T-helper 17 cell (primary cell): ENCODE measurements around the gene APP. TPM values are rescaled to one million over a fixed set of nuclear protein-coding genes. Genes with fewer than 3 reads are reported as not detected.

Source experiments
- ATAC-seq: fragments of 150-1000 bp; cut with Tn5 transposase; 2 replicates; pipeline ENCODE4 v1.10.0; 2021; ENCODE audit warnings: mild to moderate bottlenecking, moderate library complexity
- DNase-seq, 3 donors: peaks; one replicate each; pipeline versions ENCODE4 v3.0.0 to v3.0.0-alpha.2; 2020 to 2021
- H3K9me3 ChIP-seq: one replicate; pipeline ENCODE4 v1.7.0; 2013; ENCODE audit warnings: low read length, mild to moderate bottlenecking; ENCODE audit not compliant: control insufficient read depth, poor library complexity, severe bottlenecking
- H3K27ac Mint-ChIP-seq: one replicate; pipeline ENCODE4 v1.8.0; 2022; ENCODE audit warnings: mild to moderate bottlenecking, moderate library complexity, mixed read lengths
- H3K27me3 Mint-ChIP-seq: one replicate; pipeline ENCODE4 v1.8.0; 2022; ENCODE audit warnings: mixed read lengths
- H3K36me3 Mint-ChIP-seq: one replicate; pipeline ENCODE4 v1.8.0; 2022; ENCODE audit warnings: low read depth, mixed read lengths
- H3K4me1 Mint-ChIP-seq: one replicate; pipeline ENCODE4 v1.8.0; 2022; ENCODE audit warnings: mild to moderate bottlenecking, mixed read lengths
- H3K4me3 Mint-ChIP-seq: one replicate; pipeline ENCODE4 v1.8.0; 2022; ENCODE audit warnings: mild to moderate bottlenecking, moderate library complexity, mixed read lengths
- total RNA-seq, 4 donors: library from RNA in 2 of 4; stranded (reverse) in 2 of 4; gene quantifications; one replicate each; pipeline ENCODE4 v1.2.3 and lab custom pipeline; 2022 to 2026

The APP gene
- total RNA-seq, 2 donors from 2014 or later: 42.0 to 87.9 TPM

DNA sequence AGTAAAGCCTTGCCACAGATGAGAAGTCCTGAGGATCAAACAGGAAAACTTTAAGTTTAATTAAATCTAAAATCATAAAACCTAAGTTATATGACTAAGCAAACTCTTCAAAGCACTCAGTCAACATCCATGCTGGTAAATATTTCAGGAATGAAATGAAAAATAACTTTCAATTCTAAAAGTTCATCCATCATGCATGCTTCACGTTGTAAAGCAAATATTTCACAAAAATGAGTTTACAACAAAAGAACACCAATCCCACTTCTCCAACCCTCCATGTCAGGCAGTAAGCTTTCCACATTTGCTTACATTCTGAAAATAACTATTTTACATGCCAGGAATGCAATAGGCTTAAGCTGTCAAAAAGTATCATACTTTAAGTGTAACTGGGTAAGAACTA, 16.8 kb downstream of the APP start:
- Mint-ChIP-seq H3K27me3 (no peaks in the 10 kb centered on the region), H3K36me3 (no peaks in the 10 kb centered on the region), H3K27ac (no peak overlapping the region), H3K4me1 (peaks cover 5% of the 10 kb centered on the region), H3K4me3 (no peak overlapping the region)
- no peak for ATAC-seq
- DNase-seq: no peak
- H3K9me3 ChIP-seq: no peaks in the 10 kb centered on the region

DNA sequence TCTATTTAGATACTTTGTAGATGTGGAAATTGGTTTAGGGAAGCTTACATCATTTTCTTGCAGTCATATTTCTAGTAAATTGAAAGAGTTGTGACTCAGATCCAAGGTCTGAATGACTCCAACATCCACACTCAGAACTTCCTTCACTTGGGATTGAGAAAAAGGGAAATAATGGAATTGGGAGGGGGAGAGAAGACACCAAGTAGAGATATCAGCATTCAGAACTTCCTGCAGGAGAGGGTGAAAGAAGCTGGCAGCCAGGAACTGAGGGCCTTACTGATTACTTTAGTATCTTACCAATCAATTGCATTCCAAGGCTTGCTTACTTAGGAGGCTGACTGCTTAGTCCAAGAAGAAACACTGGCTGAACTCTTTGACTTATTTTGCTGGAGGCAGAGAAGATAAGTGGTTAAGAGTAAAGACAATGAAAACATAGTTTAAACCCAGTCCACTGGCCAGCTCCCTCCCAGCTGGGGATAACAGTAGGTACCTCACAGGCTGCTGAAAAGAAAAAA, 21.7 kb downstream of the APP start:
- Mint-ChIP-seq H3K27ac (peak overlapping the region; percentile 29), H3K4me1 (peaks cover 10% of the 10 kb centered on the region), H3K36me3 (no peaks in the 10 kb centered on the region), H3K27me3 (no peaks in the 10 kb centered on the region), H3K4me3 (no peak overlapping the region)
- ATAC-seq (no peak), DNase-seq (no peak)
- H3K9me3 ChIP-seq: no peaks in the 10 kb centered on the region

DNA sequence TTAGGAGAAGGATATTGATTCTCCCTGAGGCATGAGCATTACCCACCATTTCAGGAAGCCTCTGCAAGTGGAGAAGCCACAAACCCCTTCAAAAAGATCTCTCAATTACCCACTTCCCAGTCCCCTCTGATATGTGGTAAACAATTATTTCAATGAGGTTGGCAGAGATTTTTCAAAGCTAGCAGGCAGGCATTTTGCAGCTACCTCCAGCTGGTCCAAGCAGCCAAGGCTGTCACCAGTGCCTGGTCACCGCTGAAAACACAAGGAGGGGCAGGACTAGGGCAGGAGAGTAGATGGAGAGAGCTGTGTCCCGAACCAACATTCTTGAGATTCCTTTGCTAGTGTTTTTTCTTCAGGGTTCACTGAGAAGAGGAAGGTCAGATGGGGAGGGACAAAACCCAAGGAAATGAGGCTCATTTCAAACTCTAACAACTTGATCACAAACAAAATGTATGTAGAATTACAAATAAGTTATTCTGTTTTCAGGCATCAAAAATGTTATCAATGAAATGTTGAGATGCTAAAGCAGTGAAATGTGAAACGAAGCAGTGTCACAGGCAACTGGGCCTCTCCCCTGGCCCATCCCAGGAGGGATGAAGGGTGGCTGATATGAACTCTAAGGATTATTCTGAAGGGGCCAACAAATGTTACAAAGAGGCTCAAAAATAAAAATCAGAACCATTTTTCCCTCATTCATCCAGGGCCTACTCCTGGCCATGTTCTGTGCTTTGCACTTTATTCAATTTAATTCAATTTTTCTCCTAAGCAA, 22.3 kb downstream of the APP start:
- Mint-ChIP-seq H3K36me3 (no peaks in the 10 kb centered on the region), H3K4me3 (peak overlapping the region; percentile 57), H3K4me1 (peaks cover 14% of the 10 kb centered on the region), H3K27me3 (no peaks in the 10 kb centered on the region), H3K27ac (peak overlapping the region; percentile 29)
- ATAC-seq (peak; percentile 39), DNase-seq (no peak)
- H3K9me3 ChIP-seq: no peaks in the 10 kb centered on the region

DNA sequence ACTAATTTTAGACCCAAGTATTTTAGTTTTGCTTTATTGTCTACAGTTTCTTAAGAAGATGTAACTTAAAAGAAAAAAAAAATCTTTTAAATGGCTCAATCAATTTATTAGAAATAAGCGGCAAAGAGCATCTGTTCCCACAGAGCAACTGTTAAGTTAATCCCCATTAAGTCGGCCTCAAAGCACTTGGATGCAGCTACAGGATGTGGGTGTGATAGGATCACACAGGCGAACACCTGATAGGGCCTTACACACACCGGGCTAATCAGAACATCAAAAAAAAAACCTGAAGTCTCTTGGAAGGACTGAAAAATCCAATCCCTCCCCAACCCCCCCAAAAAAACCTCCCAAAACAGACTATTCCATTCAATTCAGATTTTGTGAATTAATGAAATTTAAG, 23.0 kb downstream of the APP start:
- Mint-ChIP-seq H3K4me1 (peaks cover 14% of the 10 kb centered on the region), H3K27me3 (no peaks in the 10 kb centered on the region), H3K4me3 (no peak overlapping the region), H3K27ac (peak overlapping the region; percentile 29), H3K36me3 (no peaks in the 10 kb centered on the region)
- DNase-seq (no peak), ATAC-seq (no peak)
- H3K9me3 ChIP-seq: no peaks in the 10 kb centered on the region

DNA sequence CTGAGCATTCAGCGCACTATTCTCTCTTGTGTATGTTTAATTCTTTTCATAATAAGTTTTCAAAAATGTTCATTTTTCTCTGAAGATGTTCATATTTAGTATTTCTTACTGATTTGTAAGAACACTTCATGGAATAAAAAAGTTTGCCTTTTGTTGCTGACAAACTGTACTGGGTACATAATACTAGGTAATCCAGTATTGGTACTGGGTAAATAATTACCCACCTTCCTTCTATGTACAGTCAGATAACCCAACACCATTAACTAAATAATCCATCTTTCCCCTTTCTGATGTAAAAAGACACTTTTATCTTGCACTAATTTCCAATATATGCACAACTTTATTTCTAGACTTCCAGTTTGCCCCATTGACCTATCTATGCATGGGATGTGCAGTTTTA, 23.9 kb downstream of the APP start:
- DNase-seq (no peak), ATAC-seq (no peak)
- H3K4me3 Mint-ChIP-seq: no peak overlapping the region
- H3K27me3 Mint-ChIP-seq: no peaks in the 10 kb centered on the region
- H3K4me1 Mint-ChIP-seq: peaks cover 14% of the 10 kb centered on the region
- H3K9me3 ChIP-seq: no peaks in the 10 kb centered on the region
- no peak overlapping the region for H3K27ac Mint-ChIP-seq
- H3K36me3 Mint-ChIP-seq: no peaks in the 10 kb centered on the region

DNA sequence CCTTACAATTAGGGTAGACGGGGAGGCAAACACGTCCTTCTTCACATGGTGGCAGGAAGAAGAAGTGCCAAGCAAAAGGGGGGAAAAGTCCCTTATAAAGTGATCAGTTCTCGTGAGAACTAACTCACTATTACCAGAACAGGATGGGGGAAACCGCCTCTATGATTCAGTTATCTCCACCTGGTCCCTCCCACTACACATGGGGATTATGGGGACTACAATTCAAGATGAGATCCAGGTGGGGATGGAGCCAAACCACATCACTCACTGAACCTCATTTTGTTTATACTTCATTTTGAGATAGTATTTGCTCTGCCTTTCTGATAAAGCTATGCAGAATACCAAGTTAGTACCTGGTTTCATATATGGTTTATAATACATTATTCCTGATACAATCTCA, 26.5 kb downstream of the APP start:
- Mint-ChIP-seq H3K4me1 (peaks cover 18% of the 10 kb centered on the region), H3K36me3 (no peaks in the 10 kb centered on the region), H3K27ac (no peak overlapping the region), H3K27me3 (no peaks in the 10 kb centered on the region), H3K4me3 (no peak overlapping the region)
- no peaks in the 10 kb centered on the region for H3K9me3 ChIP-seq
- ATAC-seq (no peak), DNase-seq (no peak)

DNA sequence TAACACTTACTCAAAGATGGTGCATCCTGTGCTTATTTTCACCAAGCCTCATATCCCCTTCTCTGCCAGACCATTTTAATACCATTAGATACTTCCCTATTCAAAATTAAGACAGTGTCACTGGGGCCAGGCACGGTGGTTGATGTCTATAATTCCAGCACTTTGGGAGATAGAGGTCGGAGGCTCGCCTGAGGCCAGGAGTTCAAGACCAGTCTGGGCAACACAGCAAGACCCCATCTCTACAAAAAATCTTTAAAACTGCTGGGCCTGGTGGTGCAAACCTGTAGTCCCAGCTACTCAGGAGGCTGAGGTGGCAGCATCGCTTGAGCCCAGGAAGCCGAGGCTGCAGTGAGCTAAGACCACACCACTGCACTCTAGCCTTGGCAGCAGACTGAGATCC, 28.2 kb downstream of the APP start:
- ATAC-seq: no peak
- no peak overlapping the region for H3K27ac Mint-ChIP-seq
- no peaks in the 10 kb centered on the region for H3K36me3 Mint-ChIP-seq
- no peaks in the 10 kb centered on the region for H3K9me3 ChIP-seq
- H3K4me3 Mint-ChIP-seq: no peak overlapping the region
- no peak for DNase-seq
- H3K27me3 Mint-ChIP-seq: no peaks in the 10 kb centered on the region
- peaks cover 11% of the 10 kb centered on the region for H3K4me1 Mint-ChIP-seq

DNA sequence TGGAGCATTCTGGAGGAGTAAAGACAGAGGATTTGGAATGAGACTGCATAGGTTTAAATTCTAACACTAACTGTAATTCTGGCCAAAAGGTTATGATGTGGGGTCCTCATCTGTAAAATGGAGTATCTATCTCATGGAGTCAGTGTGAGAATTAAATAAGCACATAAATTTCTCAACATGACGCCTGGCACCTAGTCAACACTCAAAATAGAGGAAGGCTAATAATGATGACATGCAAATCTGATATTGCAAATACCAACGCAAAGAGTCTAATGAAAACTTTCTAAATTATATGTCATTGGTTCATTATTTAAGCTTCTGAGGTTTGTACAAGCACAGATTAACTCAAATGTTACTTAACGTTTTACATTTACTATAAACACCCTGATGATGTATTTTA, 29.6 kb downstream of the APP start:
- no peak overlapping the region for H3K27ac Mint-ChIP-seq
- ATAC-seq: no peak
- no peaks in the 10 kb centered on the region for H3K36me3 Mint-ChIP-seq
- DNase-seq: no peak
- H3K4me3 Mint-ChIP-seq: no peak overlapping the region
- no peaks in the 10 kb centered on the region for H3K9me3 ChIP-seq
- H3K4me1 Mint-ChIP-seq: peaks cover 15% of the 10 kb centered on the region
- H3K27me3 Mint-ChIP-seq: no peaks in the 10 kb centered on the region

DNA sequence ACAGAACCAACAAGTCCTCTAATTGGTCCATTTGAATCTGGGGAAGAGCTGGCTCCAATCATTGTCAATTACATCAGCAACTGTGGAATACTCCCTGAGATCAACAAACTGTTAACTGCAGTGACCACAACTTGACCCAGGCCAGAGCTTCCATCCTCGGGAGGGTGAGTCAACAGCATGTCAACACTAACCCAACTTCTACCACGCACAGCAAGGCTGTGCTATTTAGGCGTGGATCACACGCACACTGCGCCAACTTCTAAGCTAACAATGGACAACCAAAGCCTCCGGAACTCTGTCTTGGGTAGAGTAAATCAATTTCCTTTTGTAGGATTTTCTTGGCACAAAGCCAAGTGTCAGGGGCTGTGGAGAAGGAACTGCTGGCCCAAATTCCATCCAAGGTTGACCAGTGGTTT, 30.4 kb downstream of the APP start:
- Mint-ChIP-seq H3K27ac (no peak overlapping the region), H3K4me3 (no peak overlapping the region), H3K27me3 (no peaks in the 10 kb centered on the region), H3K4me1 (peaks cover 15% of the 10 kb centered on the region), H3K36me3 (no peaks in the 10 kb centered on the region)
- no peaks in the 10 kb centered on the region for H3K9me3 ChIP-seq
- DNase-seq (no peak), ATAC-seq (no peak)

DNA sequence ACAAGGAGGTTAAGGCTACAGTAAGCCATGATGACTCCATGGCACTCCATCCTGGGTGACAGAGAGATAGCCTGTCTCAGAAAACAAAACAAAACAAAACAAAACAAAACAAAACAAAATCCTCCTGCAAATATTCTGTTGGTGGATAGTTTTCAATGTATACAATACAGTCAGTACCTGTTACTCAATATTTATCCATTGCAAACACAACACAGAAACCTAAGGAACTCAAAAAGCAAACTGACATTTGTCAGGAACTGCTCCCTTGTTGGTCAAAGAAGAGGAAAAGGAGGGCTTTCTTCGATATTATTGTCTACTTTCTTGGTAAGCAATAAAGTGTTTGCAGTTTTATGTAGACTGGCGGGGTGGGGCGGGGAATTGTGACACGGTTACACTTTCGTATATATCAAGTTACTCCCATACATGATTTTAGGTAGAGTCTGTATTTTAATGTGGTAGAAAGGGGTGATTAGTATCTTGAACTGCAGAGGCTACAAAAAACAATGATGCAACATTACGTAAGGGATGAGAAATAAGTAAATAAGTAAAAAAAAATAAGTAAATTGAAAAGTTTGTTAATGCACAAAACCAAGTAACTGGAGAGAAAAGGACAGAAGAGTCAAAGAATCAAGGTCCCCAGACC, 31.8 kb downstream of the APP start:
- no peaks in the 10 kb centered on the region for H3K9me3 ChIP-seq
- Mint-ChIP-seq H3K27ac (no peak overlapping the region), H3K4me3 (no peak overlapping the region), H3K4me1 (peaks cover 13% of the 10 kb centered on the region), H3K27me3 (no peaks in the 10 kb centered on the region), H3K36me3 (no peaks in the 10 kb centered on the region)
- DNase-seq (no peak), ATAC-seq (no peak)

DNA sequence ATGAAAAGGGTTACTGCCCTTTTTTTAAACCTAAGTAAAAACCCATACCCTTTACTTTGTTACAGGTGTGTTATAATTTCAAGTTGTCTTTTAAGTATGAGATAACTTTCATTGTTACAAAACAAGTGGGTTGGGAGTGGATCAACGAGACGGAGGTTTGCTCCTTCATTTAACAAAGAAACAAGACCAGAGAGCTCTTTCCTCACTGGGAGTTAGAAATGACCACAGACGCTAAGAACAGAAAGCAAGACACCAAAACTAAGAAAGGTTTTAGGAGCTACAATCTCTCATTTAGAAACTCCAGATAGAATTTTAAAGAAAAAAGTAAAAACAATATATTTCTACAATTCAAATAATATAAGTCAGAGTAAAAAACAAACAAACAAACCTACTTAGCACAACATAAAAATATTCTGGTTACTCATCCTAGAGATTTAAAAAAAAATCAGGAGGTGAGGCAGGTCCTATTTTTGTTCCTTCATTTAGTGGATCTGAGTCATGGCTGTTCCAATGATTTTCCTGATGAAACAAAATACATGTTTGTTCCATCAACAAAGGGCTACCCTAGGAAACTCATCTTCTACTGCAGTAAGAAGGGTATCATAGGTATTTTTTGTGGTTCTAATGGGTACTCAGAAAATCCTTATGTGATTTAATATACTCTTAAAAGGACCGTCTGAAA, 33.0 kb downstream of the APP start:
- DNase-seq (no peak), ATAC-seq (no peak)
- Mint-ChIP-seq H3K4me1 (peaks cover 11% of the 10 kb centered on the region), H3K27ac (peak overlapping the region; percentile 41), H3K27me3 (no peaks in the 10 kb centered on the region), H3K4me3 (no peak overlapping the region), H3K36me3 (no peaks in the 10 kb centered on the region)
- H3K9me3 ChIP-seq: no peaks in the 10 kb centered on the region

DNA sequence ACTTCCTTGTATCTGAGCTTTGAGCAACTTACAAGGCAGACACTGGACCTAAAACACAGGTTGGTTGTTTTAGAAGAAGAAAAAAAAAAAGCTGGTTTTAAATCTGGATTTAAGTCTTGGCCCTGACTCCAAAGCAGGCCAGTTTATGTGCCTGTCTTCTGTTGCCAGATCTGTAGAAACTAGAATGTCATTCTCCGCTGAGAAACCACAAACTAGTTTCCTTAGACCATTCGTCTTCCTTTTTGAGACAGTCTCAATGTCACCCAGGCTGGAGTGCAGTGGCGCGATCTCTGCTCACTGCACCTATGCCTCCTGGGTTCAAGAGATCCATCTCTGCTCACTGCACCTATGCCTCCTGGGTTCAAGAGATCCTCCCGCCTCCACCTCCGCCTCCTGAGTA, 33.9 kb downstream of the APP start:
- peaks cover 11% of the 10 kb centered on the region for H3K4me1 Mint-ChIP-seq
- H3K27me3 Mint-ChIP-seq: no peaks in the 10 kb centered on the region
- no peaks in the 10 kb centered on the region for H3K9me3 ChIP-seq
- DNase-seq: no peak
- ATAC-seq: peak; percentile 47
- no peak overlapping the region for H3K4me3 Mint-ChIP-seq
- peak overlapping the region; percentile 41 for H3K27ac Mint-ChIP-seq
- no peaks in the 10 kb centered on the region for H3K36me3 Mint-ChIP-seq

DNA sequence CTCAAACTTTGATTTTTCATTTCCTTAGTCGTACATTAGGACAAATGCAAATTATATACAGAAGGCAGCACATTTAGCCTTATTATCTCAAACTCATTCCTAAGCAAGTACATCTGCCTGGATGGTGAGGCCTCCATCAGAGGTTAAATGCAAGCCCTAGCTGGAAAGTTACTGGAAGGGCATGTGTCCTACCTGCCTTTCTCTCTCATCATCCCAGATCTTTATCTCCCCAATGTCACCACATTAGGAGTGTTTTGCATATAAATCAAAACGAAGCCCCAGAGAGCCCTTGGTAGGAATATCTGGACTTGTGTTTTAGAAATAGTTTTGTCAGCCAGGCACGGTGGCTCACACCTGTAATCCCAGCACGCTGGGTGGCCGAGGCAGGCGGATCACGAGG, 35.0 kb downstream of the APP start:
- ATAC-seq (no peak), DNase-seq (no peak)
- no peaks in the 10 kb centered on the region for H3K36me3 Mint-ChIP-seq
- H3K27ac Mint-ChIP-seq: no peak overlapping the region
- H3K9me3 ChIP-seq: no peaks in the 10 kb centered on the region
- no peaks in the 10 kb centered on the region for H3K27me3 Mint-ChIP-seq
- H3K4me3 Mint-ChIP-seq: no peak overlapping the region
- peaks cover 11% of the 10 kb centered on the region for H3K4me1 Mint-ChIP-seq
